Esophagus squamous epithelium (tissue), 4 donors: ENCODE measurements around the gene PPP1R3A.

Experiments
- POLR2A ChIP-seq, 4 donors: fragments of 450-650 bp; IDR thresholded peaks; one replicate each; pipeline ENCODE4 v1.6.1; 2017; ENCODE audit warnings: antibody characterized with exemption in 4 of 4, mild to moderate bottlenecking in 4 of 4, moderate library complexity in 3 of 4
- TF ChIP-seq, protein P1 (sequence below), 6 experiments: fragments of 450-650 bp in 4 of 6; fragments of 200-600 bp in 2 of 6; sonication (generic) in 2 of 6; IDR thresholded peaks; one replicate each; pipeline ENCODE4 v1.5.1; 2016 to 2019; ENCODE audit warnings: antibody characterized with exemption in 6 of 6, mild to moderate bottlenecking in 4 of 6, moderate library complexity in 4 of 6

DNA sequence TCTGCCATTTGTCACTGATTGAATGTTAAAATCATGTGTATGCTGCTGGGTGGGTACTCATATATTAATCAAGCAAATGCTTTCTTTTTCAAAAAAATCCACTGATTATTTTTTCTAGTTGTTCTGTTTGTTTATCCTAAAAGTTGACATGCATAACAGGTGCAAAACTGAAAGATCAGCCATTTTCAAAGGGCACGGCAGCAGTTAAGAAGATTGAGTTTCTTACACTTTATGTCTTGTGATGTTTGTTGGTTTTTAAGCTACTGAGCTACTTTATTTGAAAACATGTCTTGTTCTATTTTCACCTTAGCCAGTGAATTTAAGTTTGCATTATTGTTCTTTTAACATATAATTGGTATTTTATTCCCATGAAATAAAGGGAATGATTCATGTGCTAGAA lies 45.8 kb downstream of the PPP1R3A start:
- TF ChIP-seq, protein P1, sequence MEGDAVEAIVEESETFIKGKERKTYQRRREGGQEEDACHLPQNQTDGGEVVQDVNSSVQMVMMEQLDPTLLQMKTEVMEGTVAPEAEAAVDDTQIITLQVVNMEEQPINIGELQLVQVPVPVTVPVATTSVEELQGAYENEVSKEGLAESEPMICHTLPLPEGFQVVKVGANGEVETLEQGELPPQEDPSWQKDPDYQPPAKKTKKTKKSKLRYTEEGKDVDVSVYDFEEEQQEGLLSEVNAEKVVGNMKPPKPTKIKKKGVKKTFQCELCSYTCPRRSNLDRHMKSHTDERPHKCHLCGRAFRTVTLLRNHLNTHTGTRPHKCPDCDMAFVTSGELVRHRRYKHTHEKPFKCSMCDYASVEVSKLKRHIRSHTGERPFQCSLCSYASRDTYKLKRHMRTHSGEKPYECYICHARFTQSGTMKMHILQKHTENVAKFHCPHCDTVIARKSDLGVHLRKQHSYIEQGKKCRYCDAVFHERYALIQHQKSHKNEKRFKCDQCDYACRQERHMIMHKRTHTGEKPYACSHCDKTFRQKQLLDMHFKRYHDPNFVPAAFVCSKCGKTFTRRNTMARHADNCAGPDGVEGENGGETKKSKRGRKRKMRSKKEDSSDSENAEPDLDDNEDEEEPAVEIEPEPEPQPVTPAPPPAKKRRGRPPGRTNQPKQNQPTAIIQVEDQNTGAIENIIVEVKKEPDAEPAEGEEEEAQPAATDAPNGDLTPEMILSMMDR (IDR thresholded peaks at IDR 0.05), result no peak
- TF ChIP-seq POLR2A (IDR thresholded peaks at IDR 0.05), result no peak
